Globus pallidus (tissue), 1 donor: ENCODE data around the gene EED.
A peak's percentile ranks its signal among the peaks of the same experiment; 100 is the strongest.
"Not testable (repeated sequence)": the region's sequence is repeated elsewhere in the genome, so short reads cannot be mapped to it uniquely, and the experiment has no call there.

Experiments
- DNase-seq: peaks from one replicate; pipeline ENCODE4 v3.0.0-alpha.2; 2015; ENCODE audit warnings: low spot score

Gene EED

GRCh38 chr11:86218125-86219084, 26.1 kb upstream of the EED start:
- DNase-seq: peak; percentile 85

DNA sequence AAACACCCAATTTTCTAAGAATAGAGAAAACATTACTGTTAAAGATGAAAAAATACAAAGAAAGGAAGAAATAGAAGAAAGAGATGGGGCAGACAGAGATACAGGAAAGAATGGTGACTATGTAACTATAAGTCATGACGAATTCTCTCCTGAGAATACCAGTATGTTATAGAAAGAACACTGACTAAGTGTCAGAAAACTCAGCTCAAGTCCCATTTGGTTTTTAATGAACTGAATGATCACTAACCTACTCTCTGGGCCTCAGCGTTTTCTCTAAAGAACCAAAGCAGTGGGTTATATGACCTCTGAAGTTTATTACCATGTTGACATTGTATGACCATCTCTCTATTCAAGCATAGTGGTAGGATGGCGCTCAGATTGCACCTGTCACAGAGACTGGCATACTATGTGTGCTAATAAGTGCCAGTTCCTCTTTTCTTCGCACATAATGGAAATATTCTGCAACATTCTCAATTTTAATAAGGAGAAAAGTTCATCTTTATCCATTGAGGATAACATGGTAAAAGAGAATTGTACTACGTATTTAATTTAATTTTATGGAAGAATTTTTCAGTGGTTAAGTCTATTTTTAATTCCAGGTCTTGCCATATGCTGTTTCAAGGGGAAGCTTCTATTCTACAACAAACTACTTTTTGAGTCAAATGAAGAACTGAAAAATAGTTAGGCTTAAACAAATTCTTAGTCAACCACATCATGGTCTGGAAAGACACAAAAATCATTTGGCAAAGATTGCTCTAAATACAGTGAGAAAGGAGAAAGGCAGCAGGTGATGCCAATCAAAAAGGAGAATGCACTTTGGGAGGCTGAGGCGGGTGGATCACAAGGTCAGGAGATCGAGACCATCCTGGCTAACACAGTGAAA, 25.0 kb upstream of the EED start:
- DNase-seq: no peak

- DNase-seq: no peak
Observed at GRCh38 chr11:86220653-86221052, 23.9 kb upstream of the EED start.

- no peak for DNase-seq
Observed at GRCh38 chr11:86222081-86222480, 22.5 kb upstream of the EED start.

DNA sequence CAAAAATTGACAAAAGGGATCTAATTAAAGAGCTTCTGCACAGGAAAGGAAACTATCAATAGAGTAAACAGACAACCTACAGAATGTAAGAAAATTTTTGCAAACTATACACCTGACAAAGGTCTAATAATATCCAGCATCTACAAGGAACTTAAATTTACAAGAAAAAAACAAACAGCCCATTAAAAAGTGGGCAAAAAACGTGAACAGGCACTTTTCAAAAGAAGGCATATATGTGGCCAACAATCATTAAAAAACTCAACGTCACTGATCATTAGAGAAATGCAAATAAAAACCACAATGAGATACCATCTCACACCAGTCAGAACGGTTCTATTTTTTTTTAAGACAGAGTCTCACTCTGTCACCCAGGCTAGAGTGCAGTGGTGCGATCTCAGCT, 20.0 kb upstream of the EED start:
- DNase-seq: not testable (repeated sequence)

DNA sequence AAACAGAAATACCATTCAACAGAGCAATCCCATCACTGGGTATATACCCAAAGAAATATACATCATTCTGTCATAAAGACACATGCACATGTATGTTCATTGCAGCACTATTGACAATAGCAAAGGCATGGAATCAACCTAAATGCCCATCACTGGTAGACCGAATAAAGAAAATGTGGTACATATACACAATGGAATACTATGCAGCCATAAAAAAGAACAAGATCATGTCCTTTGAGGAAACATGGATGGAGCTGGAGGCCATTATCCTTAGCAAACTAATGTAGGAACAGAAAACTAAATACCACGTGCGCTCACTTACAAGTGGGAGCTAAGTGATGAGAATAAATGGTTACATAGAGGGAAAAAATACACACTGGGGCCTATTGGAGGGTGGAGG, 19.2 kb upstream of the EED start:
- DNase-seq: not testable (repeated sequence)

GRCh38 chr11:86228269-86229038, 16.1 kb upstream of the EED start:
- DNase-seq: no peak

DNA sequence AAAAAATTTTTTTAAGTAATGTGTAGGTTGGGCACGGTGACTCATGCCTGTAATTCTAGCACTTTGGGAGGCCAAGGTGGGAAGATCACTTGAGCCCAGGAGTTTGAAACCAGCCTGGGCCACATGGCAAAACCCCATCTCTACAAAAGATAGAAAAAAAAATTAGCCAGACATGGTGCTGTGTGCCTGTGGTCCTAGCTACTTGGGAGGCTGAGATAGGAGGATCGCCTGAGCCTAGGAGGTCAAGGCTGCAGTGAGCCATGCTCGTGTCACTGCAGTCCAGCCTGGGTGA, 15.6 kb upstream of the EED start:
- not testable (repeated sequence) for DNase-seq

- no peak for DNase-seq
Observed at GRCh38 chr11:86230179-86230804, 14.3 kb upstream of the EED start.

GRCh38 chr11:86230921-86231434, 13.6 kb upstream of the EED start:
- peak; percentile 28 for DNase-seq

DNA sequence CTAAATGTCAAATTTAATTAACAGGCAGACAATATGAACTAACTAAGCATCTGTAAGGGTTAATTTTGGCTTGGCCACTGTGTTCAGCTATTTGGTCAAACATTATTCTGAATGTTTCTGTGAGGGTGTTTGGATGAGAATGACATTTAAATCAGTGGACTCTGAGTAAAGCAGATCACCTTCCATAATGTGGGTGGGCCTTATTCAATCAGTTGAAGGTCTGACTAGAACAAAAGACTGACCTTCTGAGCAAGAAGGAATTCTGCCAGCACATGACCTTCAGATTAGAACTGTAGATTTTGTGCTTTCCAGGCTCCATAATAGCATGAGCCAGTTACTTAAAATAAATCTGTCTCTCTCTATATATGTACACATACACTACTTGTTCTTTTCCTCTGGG, 12.0 kb upstream of the EED start:
- no peak for DNase-seq

DNA sequence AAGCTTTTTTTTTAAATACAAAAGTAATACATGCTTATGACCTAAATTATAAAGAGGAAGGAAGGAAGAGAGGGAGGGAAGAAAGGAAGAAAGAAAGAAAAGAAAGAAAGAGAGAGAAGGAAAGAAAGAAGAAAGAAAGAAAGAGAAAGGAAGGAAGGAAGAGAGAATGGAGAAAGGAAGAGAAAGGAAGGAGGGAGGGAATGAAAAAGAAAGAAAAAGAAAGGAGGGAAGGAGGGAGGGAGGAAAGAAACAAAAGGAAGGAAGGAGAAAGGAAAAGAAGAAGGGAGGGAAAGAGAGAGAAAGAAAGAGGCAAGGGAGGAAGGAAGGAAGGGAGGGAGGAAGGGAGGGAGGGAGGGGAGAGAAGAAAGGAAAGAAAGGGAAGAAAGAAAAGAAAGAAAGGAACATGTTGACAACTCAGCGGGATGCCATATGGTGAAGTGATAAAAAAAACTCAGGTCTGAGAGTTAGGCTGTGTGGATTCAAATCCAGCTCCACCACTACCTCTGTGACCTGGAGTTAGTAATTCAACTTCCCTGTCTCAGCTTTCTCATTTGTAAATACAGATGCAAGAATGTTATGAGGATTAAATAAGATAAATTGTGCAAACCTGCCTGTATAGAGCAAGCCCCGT, 9.6 kb upstream of the EED start:
- DNase-seq: no peak

GRCh38 chr11:86237267-86237804, 7.2 kb upstream of the EED start:
- DNase-seq: no peak

DNA sequence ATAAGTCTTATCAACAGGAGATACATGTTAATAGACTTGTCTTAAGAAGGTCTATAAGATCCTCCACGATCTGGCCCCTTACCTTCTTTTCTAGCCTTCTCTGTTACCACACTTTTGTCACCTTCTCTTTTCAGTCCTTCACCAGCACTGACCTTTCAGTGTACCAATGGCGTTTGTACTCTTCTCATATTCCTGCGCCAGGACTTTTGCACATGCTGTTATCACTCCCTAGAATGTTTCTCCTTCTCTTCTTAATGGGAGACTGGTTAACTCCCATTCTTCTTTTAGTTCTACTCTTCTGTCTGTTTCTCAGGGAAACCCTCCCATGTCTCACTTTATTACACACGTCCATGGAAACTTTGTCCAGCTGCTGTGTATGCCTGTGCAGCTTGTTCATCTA, 4.4 kb upstream of the EED start:
- no peak for DNase-seq

DNA sequence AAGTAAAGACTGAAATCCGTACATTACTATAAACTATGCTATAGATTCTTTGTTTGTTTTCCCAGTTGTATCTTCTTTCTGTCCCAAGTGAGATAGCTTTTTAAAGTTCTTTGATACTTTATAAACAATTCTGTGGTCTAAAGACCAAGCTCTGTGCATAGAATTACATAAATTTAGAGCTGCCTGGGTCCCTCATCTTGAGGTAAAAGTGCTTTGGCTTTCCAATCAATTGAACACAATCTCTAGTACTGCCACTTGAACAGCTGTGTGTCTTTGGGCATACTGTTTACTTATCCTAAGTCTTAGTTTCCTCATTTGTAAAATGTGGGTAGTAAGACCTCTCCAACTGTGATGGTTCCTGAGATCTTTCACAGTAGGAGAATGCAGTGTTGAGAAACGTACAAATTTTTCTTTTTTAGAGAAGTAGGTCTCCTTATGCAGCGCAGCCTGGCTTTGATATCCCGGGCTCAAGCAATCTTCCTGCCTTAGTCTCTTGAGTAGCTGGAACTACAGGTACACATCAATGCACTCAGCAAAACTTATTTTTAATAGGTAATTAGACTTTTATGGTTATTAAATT, 2.5 kb upstream of the EED start:
- DNase-seq: no peak

DNA sequence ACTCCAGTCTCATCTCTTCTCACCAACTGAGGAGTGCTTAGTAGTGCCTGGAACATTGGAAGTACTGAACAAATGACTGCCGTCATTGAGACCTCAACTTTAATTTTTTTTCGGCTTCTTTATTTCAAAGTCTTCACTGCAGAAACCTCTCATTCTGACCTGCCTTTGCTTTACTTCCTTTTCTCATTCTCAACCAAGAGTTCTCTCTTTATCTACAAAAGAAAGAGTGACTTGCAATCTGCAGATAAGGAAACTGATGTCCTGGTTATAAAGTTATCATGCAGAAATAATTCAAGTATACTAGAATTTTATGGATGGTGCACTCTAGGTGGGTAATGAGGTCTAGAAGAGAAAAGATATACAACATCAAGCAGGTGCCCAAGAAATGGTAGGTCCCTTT, 1.2 kb upstream of the EED start:
- no peak for DNase-seq

DNA sequence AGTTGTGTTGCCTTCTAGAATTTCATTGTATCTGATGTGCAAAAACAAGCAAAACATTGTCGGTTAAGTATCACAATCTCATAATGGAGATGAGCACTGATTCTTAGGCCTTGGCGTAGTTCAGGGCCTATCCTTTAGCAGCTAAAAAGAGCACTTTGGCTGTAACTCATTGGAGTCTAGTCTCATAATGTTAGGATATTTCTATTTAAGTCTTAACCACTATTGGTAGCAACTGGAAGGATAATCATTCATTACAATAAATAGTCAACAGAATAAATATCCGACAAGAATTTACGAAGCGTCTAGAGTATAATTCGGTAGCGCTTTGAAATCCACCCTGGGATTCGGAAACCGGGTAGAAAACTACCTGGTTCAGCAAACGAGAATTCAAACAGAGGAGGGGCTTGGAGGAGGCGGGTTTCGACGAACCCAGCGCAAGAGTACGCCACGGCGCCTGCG, 461 bp upstream of the EED start:
- peak; percentile 86 for DNase-seq

DNA sequence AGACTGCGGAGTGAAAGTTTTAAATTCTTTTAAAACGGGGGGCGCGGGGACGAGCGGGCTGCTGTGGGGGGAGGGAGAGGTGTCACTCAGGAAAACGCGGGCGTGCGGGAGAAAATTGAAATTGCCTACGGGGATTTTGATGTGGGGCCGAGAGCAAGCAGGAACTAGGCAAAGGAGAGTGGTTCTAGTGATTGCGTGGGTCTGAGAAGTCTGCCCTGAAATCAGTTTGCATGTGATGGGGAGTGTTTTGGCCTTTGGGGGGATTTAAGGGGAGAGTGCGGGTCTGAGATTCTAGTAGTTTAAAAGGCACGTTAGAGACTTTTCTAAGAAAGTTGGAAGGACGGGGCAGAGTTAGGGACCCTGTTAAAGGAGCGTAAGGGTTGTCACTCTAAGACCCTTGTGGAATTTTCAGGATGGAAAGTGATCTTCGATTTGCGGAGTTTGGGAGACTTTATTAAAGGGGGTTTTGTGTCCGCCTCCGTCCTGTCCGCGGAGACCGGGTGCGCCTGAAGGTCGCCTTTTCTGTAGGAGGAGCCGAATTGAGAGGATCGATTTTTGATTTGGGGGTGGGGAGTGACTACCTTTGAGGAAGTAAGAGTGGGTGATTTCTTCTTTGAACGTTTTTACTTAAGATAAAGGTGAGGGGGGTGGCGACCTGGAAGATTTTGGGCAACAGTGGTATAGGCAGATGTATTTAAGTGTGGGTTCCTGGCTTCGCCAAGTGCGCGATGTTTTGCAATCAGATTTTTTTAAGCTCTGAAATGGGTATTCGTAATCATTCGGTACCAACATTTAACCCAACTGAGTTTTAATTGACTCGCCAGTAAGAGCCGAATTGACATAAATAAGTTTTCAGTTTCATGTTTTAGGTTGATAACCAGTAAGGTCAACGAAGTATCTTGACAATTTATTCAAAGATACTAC, 1.1 kb downstream of the EED start:
- no peak for DNase-seq

DNA sequence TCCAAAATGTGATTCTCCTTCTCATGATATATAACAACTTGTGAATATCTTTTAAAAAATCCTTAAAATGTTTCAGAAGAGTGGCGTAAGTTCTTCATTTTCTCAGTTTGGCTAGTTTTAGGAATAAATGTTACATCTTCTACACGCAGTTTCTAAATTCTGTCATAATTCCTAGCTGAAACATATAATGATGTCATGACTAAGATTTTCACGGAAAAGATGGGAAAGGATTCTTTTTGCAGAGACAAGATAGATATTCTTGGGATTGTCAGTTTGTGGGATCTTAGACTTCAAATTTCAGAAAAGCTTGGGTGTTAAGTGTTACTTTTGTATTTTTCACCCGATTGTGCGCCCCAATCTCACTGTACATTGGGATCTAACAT, 1.7 kb downstream of the EED start:
- DNase-seq: no peak
